K562 (cell line): Measurements from ENCODE around the gene RNASEH2A. TPM values are rescaled to one million over a fixed set of nuclear protein-coding genes. Genes with fewer than 3 reads are reported as not detected.

ENCODE experiments used
- ATAC-seq: fragments of 200-7000 bp; cut with Tn5 transposase; 3 replicates; pipeline ENCODE4 v1.9.1; 2020; ENCODE audit warnings: moderate library complexity
- BruUV-seq: library from RNA; stranded (reverse); fragments of 400-500 nt; replicated peaks from 2 replicates; lab custom pipeline; 2021; lab: Mats Ljungman, UMichigan
- CTCF ChIA-PET: fragments of 300-600 bp; formaldehyde crosslinking; extraction: SDS; loops from one replicate; lab custom pipeline; 2021; ENCODE audit warnings: low intra/inter-chr PET ratio; lab: Yijun Ruan, JAX
- POLR2A ChIA-PET: fragments of 300-600, 350-650 bp; sonication (Branson Sonifier 250); formaldehyde crosslinking; extraction: SDS; loops from one replicate; lab custom pipeline; 2021; ENCODE audit warnings: antibody characterized with exemption, inconsistent platforms; lab: Yijun Ruan, JAX
- DNase-seq, 4 experiments: peaks; one replicate each; pipeline versions ENCODE4 v3.0.0 to v3.0.0-alpha.2; 2011 to 2018; ENCODE audit warnings: low spot score in 3 of 4, mixed read lengths in 3 of 4; ENCODE audit errors: extremely low read depth in 1 of 4
- FAIRE-seq: peaks from 2 replicates; lab custom pipeline; 2011; peaks lifted over from hg19 to GRCh38; lab: Jason Lieb, UNC
- H2AFZ ChIP-seq: 2 replicates; pipeline ENCODE4 v1.6.0; 2011; ENCODE audit warnings: low read depth, low read length, control low read depth, inconsistent platforms
- H3K27ac ChIP-seq: fragments of 200-600 bp; 3 replicates; pipeline ENCODE4 v1.8.0; 2011; ENCODE audit warnings: low read depth, mild to moderate bottlenecking, control low read depth, inconsistent platforms, low read length, moderate library complexity, mixed read lengths; ENCODE audit errors: extremely low read depth
- H3K27me3 ChIP-seq, 2 experiments: fragments of 300-600 bp in 1 of 2; 2 replicates in 1 of 2; 3 replicates in 1 of 2; pipeline versions ENCODE4 v1.6.0 to v1.8.0; 2011; ENCODE audit warnings: inconsistent platforms in 2 of 2, low read length in 2 of 2, mild to moderate bottlenecking in 1 of 2, mixed read lengths in 1 of 2, moderate library complexity in 1 of 2; ENCODE audit not compliant: control insufficient read depth in 2 of 2, insufficient read depth in 2 of 2
- H3K36me3 ChIP-seq: fragments of 300-600 bp; 3 replicates; pipeline ENCODE4 v1.8.0; 2011; ENCODE audit warnings: mild to moderate bottlenecking, low read length, inconsistent platforms; ENCODE audit not compliant: control insufficient read depth, insufficient read depth
- H3K4me1 ChIP-seq, 2 experiments: fragments of 200-600 bp in 1 of 2; replicated peaks in 1 of 2; 2 replicates in 1 of 2; 3 replicates in 1 of 2; pipeline versions ENCODE4 v1.5.1 to v1.8.0; 2011; ENCODE audit warnings: inconsistent platforms in 2 of 2, low read length in 2 of 2, mild to moderate bottlenecking in 1 of 2, mixed read lengths in 1 of 2, moderate library complexity in 1 of 2; ENCODE audit not compliant: control insufficient read depth in 2 of 2, insufficient read depth in 2 of 2
- H3K4me2 ChIP-seq: 2 replicates; pipeline ENCODE4 v1.6.1; 2011; ENCODE audit warnings: low read length, control low read depth, inconsistent platforms, mixed read lengths; ENCODE audit not compliant: insufficient read depth
- H3K4me3 ChIP-seq: fragments of 200-600 bp; sonication (generic), shearing (Covaris generic); 2 replicates; pipeline ENCODE4 v1.5.1; 2016; ENCODE audit warnings: control low read depth, inconsistent platforms
- H3K79me2 ChIP-seq: fragments of 200-600 bp; 3 replicates; pipeline ENCODE4 v1.8.0; 2011; ENCODE audit warnings: low read length, inconsistent platforms; ENCODE audit not compliant: control insufficient read depth, insufficient read depth
- H3K9ac ChIP-seq, 2 experiments: 2 replicates each; pipeline versions ENCODE4 v1.6.0 to v1.6.1; 2011; ENCODE audit warnings: low read depth in 2 of 2, low read length in 2 of 2, control low read depth in 1 of 2, inconsistent platforms in 1 of 2, mild to moderate bottlenecking in 1 of 2, mixed read lengths in 1 of 2; ENCODE audit not compliant: insufficient read depth in 1 of 2
- H3K9me1 ChIP-seq: one replicate; pipeline ENCODE4 v1.6.0; 2011; ENCODE audit warnings: inconsistent platforms, mild to moderate bottlenecking, low read length, moderate library complexity; ENCODE audit not compliant: control insufficient read depth, insufficient read depth
- H3K9me3 ChIP-seq: replicated peaks from 2 replicates; pipeline ENCODE4 v1.5.1; 2011; ENCODE audit warnings: low read depth, low read length, inconsistent platforms; ENCODE audit not compliant: control insufficient read depth, insufficient read depth
- H4K20me1 ChIP-seq: replicated peaks from 2 replicates; pipeline ENCODE4 v1.6.1; 2011; ENCODE audit warnings: low read length, inconsistent platforms, mixed read lengths; ENCODE audit not compliant: control insufficient read depth, insufficient read depth
- ARID1B ChIP-seq: fragments of 450-650 bp; IDR thresholded peaks from 2 replicates; pipeline ENCODE4 v1.6.1; 2016; ENCODE audit warnings: antibody characterized with exemption, mild to moderate bottlenecking, inconsistent platforms
- CBFA2T2 ChIP-seq: fragments of 450-650 bp; conservative IDR thresholded peaks from 2 replicates; pipeline ENCODE4 v1.6.1; 2017; ENCODE audit warnings: mild to moderate bottlenecking
- CBFA2T3 ChIP-seq: fragments of 450-650 bp; IDR thresholded peaks from 2 replicates; pipeline ENCODE4 v1.6.1; 2017
- CSDE1 ChIP-seq, 2 experiments: fragments of 450-650 bp; IDR thresholded peaks; 2 replicates each; pipeline ENCODE4 v1.6.1; 2016; ENCODE audit warnings: mild to moderate bottlenecking in 1 of 2
- DPF2 ChIP-seq: fragments of 450-650 bp; IDR thresholded peaks from 2 replicates; pipeline ENCODE4 v1.6.1; 2016
- EP300 ChIP-seq: IDR thresholded peaks from 2 replicates; pipeline ENCODE4 v1.6.1; 2012; ENCODE audit warnings: low read length, improper control_type of control experiment
- FOXK1 ChIP-seq: sonication (generic); formaldehyde crosslinking; IDR thresholded peaks from 2 replicates; pipeline ENCODE4 v1.8.0; 2022; ENCODE audit warnings: missing genetic modification reagents, mild to moderate bottlenecking, borderline replicate concordance
- FOXP1 ChIP-seq: sonication (generic); formaldehyde crosslinking; IDR thresholded peaks from 2 replicates; pipeline ENCODE4 v1.8.0; 2022; ENCODE audit warnings: mild to moderate bottlenecking, missing genetic modification reagents
- RBFOX2 ChIP-seq: fragments of 200-400 bp; formaldehyde crosslinking; IDR thresholded peaks from 2 replicates; pipeline ENCODE4 v1.6.1; 2017; ENCODE audit warnings: low read depth, mild to moderate bottlenecking, low read length, moderate library complexity
- TCF3 ChIP-seq: sonication (generic); formaldehyde crosslinking; IDR thresholded peaks from 2 replicates; pipeline ENCODE4 v1.4.0; 2020; ENCODE audit warnings: mild to moderate bottlenecking, missing genetic modification reagents
- ZBTB7A ChIP-seq: IDR thresholded peaks from 2 replicates; pipeline ENCODE4 v1.6.1; 2011; ENCODE audit warnings: low read depth, mild to moderate bottlenecking, low read length, moderate library complexity, borderline replicate concordance; ENCODE audit not compliant: control insufficient read depth
- ZNF407 ChIP-seq: fragments of 450-650 bp; IDR thresholded peaks from 2 replicates; pipeline ENCODE4 v1.6.1; 2016; ENCODE audit warnings: low read depth
- ZNF75A ChIP-seq: fragments of 450-650 bp; formaldehyde crosslinking; IDR thresholded peaks from 2 replicates; pipeline ENCODE4 v1.4.0; 2020; ENCODE audit warnings: mild to moderate bottlenecking
- WGBS: fragments of 100-300 bp; shearing (Covaris generic); methylation state at CpG from one replicate; pipeline ENCODE4 v1.1.6; 2016; ENCODE audit warnings: low coverage, mixed read lengths; ENCODE audit not compliant: insufficient coverage; ENCODE audit errors: missing lambda C conversion rate; 5-methylcytosine and 5-hydroxymethylcytosine counted together
- in situ Hi-C: fragments of 300-500 bp; cut with MboI; formaldehyde crosslinking; loops from 4 replicates; pipeline ENCODE4 v1.15.0; 2018; ENCODE audit warnings: inconsistent platforms, mixed read lengths
- intact Hi-C: fragments of 100-400 bp; cut with micrococcal nuclease; formaldehyde crosslinking; loops from 2 replicates; pipeline ENCODE4 v1.14.2; 2022
- polyA plus RNA-seq, 8 experiments: library from polyadenylated mRNA; depleted of rRNA in 4 of 8; stranded (reverse) in 5 of 8; unstranded in 3 of 8; fragments of >200 nt; fragmentation: Nextera tagmentation in 2 of 8; fragmentation: Illumina TruSeq in 1 of 8; extraction: Ambion mirVana in 2 of 8; extraction: Trizol in 1 of 8; gene quantifications; 2 replicates each; pipeline versions ENCODE4 v1.2.1 to v1.2.3, GENCODE V29; 2011 to 2014; ENCODE audit warnings: inconsistent platforms in 1 of 8, missing spikeins in 1 of 8
- total RNA-seq, 7 experiments: library from RNA; depleted of rRNA in 6 of 7; stranded (reverse); fragments of >200 nt in 6 of 7; fragmentation: Illumina TruSeq in 2 of 7; extraction: Trizol in 2 of 7; gene quantifications; 2 replicates each; pipeline versions ENCODE4 v1.2.1 to v1.2.3, GENCODE V29; 2011 to 2021; ENCODE audit warnings: low replicate concordance in 1 of 7

The RNASEH2A gene
- total and polyA plus RNA-seq, 9 of the 15 experiments (the other 6 are each of a cell fraction or from before 2014, with no cell fraction given), result 22.3 to 78.0 (median 61.7) TPM

- Histone ChIP-seq H3K4me1 (peaks cover 35 to 57% of the 10 kb centered on the region in 2 experiments; a peak in 4 of 5 replicates), H3K4me2 (peak overlapping the region; percentile 82), H3K79me2 (peaks cover 30% of the 10 kb centered on the region), H3K27ac (peak overlapping the region; percentile 90; the same call in 2 of the 3 replicates), H3K36me3 (peaks cover 33% of the 10 kb centered on the region; the same call in 2 of the 3 replicates), H3K9me3 (no peaks in the 10 kb centered on the region), H3K4me3 (peak overlapping the region; percentile 76), H3K9ac (peak overlapping the region; percentile 90 to 96; a peak in 3 of 4 replicates), H4K20me1 (no peaks in the 10 kb centered on the region), H3K27me3 (no peaks in the 10 kb centered on the region), H3K9me1 (no peaks in the 10 kb centered on the region), H2AFZ (no peak overlapping the region)
- no TSS peak for BruUV-seq
- CTCF ChIA-PET, result interaction anchor here (0.6 kb wide), 1 partner anchor 56 kb away, joined by 3 read pairs; no protein-coding TSS in a partner anchor
- in situ Hi-C loops (loop anchor here (5.0 kb wide), 1 partner anchor 88 kb away; no protein-coding TSS in a partner anchor), intact Hi-C loops (loop anchor here (10.0 kb wide), 1 partner anchor 235 kb away; no protein-coding TSS in a partner anchor)
- ATAC-seq (no peak), DNase-seq (peak in 2 of 4 experiments; percentile 9 to 56), FAIRE-seq (no peak)
- WGBS, result 57% methylated on average over 18 of the region's 18 CpGs
- peak; percentile 57 for TF ChIP-seq CBFA2T3
- TF ChIP-seq CSDE1 (IDR thresholded peaks at IDR 0.05), result no peak
- peak; percentile 7; the same call in 1 of the 2 replicates for TF ChIP-seq EP300
- TF ChIP-seq RBFOX2, result peak; percentile 34; the same call in 1 of the 2 replicates
- peak; percentile 45; the same call in 1 of the 2 replicates for TF ChIP-seq ARID1B
- peak; percentile 35; the same call in 1 of the 2 replicates for TF ChIP-seq CBFA2T2
- TF ChIP-seq TCF3 (CRISPR knock-in tag), result peak; percentile 27; the same call in 1 of the 2 replicates
- no peak for TF ChIP-seq ZNF407
- 0 out of 2 replicates have a peak, but pooled peaks have one; percentile 58 for TF ChIP-seq FOXK1 (CRISPR knock-in tag)
- no peak for TF ChIP-seq FOXP1 (CRISPR knock-in tag)
- TF ChIP-seq ZNF75A (CRISPR knock-in tag), result no peak
- peak; percentile 31; the same call in 1 of the 2 replicates for TF ChIP-seq DPF2
- peak; percentile 17; the same call in 1 of the 2 replicates for TF ChIP-seq ZBTB7A
- POLR2A ChIA-PET, result interaction anchor here (0.6 to 2.7 kb wide), 5 partner anchors 8 to 320 kb away, joined by 3 to 12 read pairs (median 3); partner anchors contain the start of gene JUNB
Observed at GRCh38 chr19:12799742-12800465, 6.5 kb upstream of the RNASEH2A start.
